CD4-positive, alpha-beta T cell treated with Interferon gamma for 1 hour (primary cell): ENCODE results near the gene FAM111A.

Experiments used
- DNase-seq: peaks from one replicate; pipeline ENCODE4 v3.0.0-alpha.2; 2020

FAM111A gene

DNA sequence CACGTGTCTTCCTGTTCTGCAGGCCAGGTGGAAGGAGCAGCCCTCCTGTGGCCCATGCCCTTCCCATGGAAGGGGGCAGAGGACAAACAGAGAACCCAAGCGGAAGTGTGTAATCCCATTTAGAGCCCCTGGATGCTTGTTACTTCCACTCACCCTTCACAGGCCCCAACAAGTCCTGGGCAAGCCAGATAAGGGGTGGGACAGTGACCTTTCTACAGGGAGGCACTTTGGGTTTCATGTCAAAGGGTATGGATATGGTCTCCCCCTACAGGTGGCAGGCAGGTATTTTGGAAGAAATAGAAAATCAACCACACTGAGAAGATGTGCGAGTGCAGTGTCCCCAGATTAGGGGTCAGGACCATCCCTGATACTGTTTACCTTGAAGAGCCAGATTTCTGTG lies 58.7 kb downstream of the FAM111A start:
- no peak for DNase-seq
